GM10248 (cell line): Measurements from ENCODE around the gene ACVR1C.

ENCODE experiments used
- CTCF ChIA-PET: fragments of 300-600 bp; sonication (Branson Sonifier 250); formaldehyde crosslinking; extraction: SDS; loops from one replicate; lab custom pipeline; 2021; ENCODE audit warnings: antibody characterized with exemption; lab: Yijun Ruan, JAX
- POLR2A ChIA-PET: fragments of 350-650 bp; sonication (Branson Sonifier 250); formaldehyde crosslinking; extraction: SDS; loops from one replicate; lab custom pipeline; 2020; ENCODE audit warnings: antibody characterized with exemption; lab: Yijun Ruan, JAX
- DNase-seq: peaks from one replicate; pipeline ENCODE4 v3.0.0; 2012; ENCODE audit errors: extremely low spot score
- CTCF ChIP-seq: IDR thresholded peaks from 2 replicates; pipeline ENCODE4 v1.5.1; 2012; ENCODE audit warnings: mild to moderate bottlenecking, low read depth; ENCODE audit errors: extremely low read depth, missing control alignments, control extremely low read depth

The ACVR1C gene

GRCh38 chr2:157657101-157657500 lies 28.4 kb upstream of the ACVR1C start:
- ChIA-PET CTCF (interaction anchor here (1.3 kb wide), 1 partner anchor 354 kb away, joined by 3 read pairs; no protein-coding TSS in a partner anchor), POLR2A (no interaction called here)
- no peak for TF ChIP-seq CTCF
- no peak for DNase-seq

- ChIA-PET POLR2A (no interaction called here), CTCF (no interaction called here)
- DNase-seq: no peak
- TF ChIP-seq CTCF: no peak
Observed at GRCh38 chr2:157644776-157645175, 16.1 kb upstream of the ACVR1C start.

GRCh38 chr2:157631861-157632260 lies 3.2 kb upstream of the ACVR1C start:
- ChIA-PET POLR2A (no interaction called here), CTCF (no interaction called here)
- no peak for DNase-seq
- no peak for TF ChIP-seq CTCF

- no peak for DNase-seq
- ChIA-PET POLR2A (no interaction called here), CTCF (no interaction called here)
- no peak for TF ChIP-seq CTCF
Observed at GRCh38 chr2:157627594-157628476, 829 bp downstream of the ACVR1C start.

- POLR2A ChIA-PET: no interaction called here
- no peak for TF ChIP-seq CTCF
- CTCF ChIA-PET: interaction anchor here (0.9 kb wide), 2 partner anchors 10 to 17 kb away, joined by 3 to 4 read pairs; no protein-coding TSS in a partner anchor
- DNase-seq: no peak
Observed at GRCh38 chr2:157625296-157625695, 3.4 kb downstream of the ACVR1C start.

GRCh38 chr2:157620956-157621355 lies 7.7 kb downstream of the ACVR1C start:
- DNase-seq: no peak
- no peak for TF ChIP-seq CTCF
- ChIA-PET CTCF (no interaction called here), POLR2A (no interaction called here)
